Natural killer cell treated with Interleukin-12 subunit alpha and Interleukin-12 subunit beta and Interleukin-15 and Interleukin-18, amount 100 ng/mL, for 72 hours (primary cell): Measurements from ENCODE around the gene NCKIPSD. TPM values are rescaled to one million over a fixed set of nuclear protein-coding genes. Genes with fewer than 3 reads are reported as not detected.

Experiments
- ATAC-seq, 2 donors: fragments of 150-1000 bp; cut with Tn5 transposase in 1 of 2; sonication (Bioruptor Pico), chemical (Tn5 transposase) in 1 of 2; 2 replicates each; pipeline ENCODE4 v1.10.0; 2021
- DNase-seq: peaks from one replicate; pipeline ENCODE4 v3.0.0; 2022; ENCODE audit warnings: low spot score
- H3K27ac Mint-ChIP-seq, 2 donors: 1 replicate in 1 of 2; 2 replicates in 1 of 2; pipeline ENCODE4 v1.8.0; 2022; ENCODE audit warnings: mixed read lengths in 2 of 2, mild to moderate bottlenecking in 1 of 2, moderate library complexity in 1 of 2
- H3K27me3 Mint-ChIP-seq, 2 donors: 1 replicate in 1 of 2; 2 replicates in 1 of 2; pipeline ENCODE4 v1.8.0; 2022; ENCODE audit warnings: mixed read lengths in 2 of 2
- H3K36me3 Mint-ChIP-seq: one replicate; pipeline ENCODE4 v1.8.0; 2022; ENCODE audit warnings: mixed read lengths
- H3K4me1 Mint-ChIP-seq, 2 donors: 1 replicate in 1 of 2; 2 replicates in 1 of 2; pipeline ENCODE4 v1.8.0; 2022; ENCODE audit warnings: low read depth in 2 of 2, mixed read lengths in 2 of 2, mild to moderate bottlenecking in 1 of 2
- H3K4me3 Mint-ChIP-seq: one replicate; pipeline ENCODE4 v1.8.0; 2022; ENCODE audit warnings: mixed read lengths
- H3K9me3 Mint-ChIP-seq: 2 replicates; pipeline ENCODE4 v1.8.0; 2022; ENCODE audit warnings: mixed read lengths
- total RNA-seq, 2 donors: library from RNA; stranded (reverse); gene quantifications; one replicate each; pipeline ENCODE4 v1.2.3, GENCODE V29; 2022

Gene NCKIPSD
- total RNA-seq, 2 donors from 2014 or later = 22.7 to 37.0 TPM

DNA sequence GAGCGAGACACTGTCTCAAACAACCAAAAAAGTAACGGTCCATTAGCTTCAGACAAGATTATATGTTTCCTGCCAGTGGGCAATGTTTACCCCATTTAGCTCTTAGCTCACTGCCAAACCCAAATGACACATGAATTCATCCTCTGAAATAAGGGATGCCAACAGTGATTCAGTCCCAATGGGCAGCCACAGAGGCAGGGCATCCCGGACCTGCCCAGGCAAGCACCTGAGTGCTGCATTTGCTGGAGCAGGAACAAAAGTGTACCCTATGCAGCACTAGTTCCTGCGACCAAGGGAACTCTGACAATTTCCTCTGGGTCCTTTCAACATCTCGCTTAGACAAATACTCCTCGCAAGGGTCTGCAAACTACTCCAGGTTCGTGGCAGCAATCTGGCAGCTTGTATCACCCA, 23.3 kb upstream of the NCKIPSD start:
- Mint-ChIP-seq H3K9me3 (no peaks in the 10 kb centered on the region), H3K4me3 (no peak overlapping the region), H3K4me1 (peaks cover 15 to 37% of the 10 kb centered on the region in 2 donors), H3K36me3 (no peaks in the 10 kb centered on the region), H3K27ac (peak overlapping the region; percentile 31 to 75), H3K27me3 (no peaks in the 10 kb centered on the region)
- no peak for DNase-seq
- ATAC-seq = no peak

- Mint-ChIP-seq H3K4me1 (peaks cover 15 to 36% of the 10 kb centered on the region in 2 donors), H3K36me3 (no peaks in the 10 kb centered on the region), H3K9me3 (no peaks in the 10 kb centered on the region), H3K27ac (peak overlapping the region; percentile 31 to 75), H3K4me3 (no peak overlapping the region), H3K27me3 (no peaks in the 10 kb centered on the region)
- DNase-seq = no peak
- ATAC-seq = no peak
These were observed 22.8 kb upstream of the NCKIPSD start for GRCh38 chr3:48708481-48708889.

DNA sequence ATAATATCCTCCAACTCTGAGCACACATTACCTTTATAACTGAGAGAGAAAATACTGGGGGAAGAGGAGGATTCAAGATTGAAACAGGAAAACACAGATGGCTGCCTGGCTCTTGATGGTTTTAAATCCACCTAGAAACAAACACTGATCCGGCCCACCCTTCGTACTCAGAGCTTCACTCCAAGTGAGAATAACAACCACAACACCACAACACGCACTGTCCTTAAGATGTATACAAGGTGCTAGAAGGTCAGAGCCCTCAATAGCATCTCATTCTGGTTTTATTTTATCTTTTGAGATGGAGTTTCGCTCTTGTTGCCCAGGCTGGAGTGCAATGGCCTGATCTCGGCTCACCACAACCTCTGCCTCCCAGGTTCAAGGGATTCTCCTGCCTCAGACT, 21.4 kb upstream of the NCKIPSD start:
- Mint-ChIP-seq H3K36me3 (no peaks in the 10 kb centered on the region), H3K4me1 (peaks cover 18 to 38% of the 10 kb centered on the region in 2 donors), H3K27ac (peak overlapping the region in 1 of 2 donors; percentile 71), H3K4me3 (no peak overlapping the region), H3K27me3 (no peaks in the 10 kb centered on the region), H3K9me3 (no peaks in the 10 kb centered on the region)
- ATAC-seq = peak in 1 of 2 donors; percentile 46
- no peak for DNase-seq

GRCh38 chr3:48702320-48702920, 16.7 kb upstream of the NCKIPSD start:
- no peak overlapping the region for H3K4me3 Mint-ChIP-seq
- H3K27ac Mint-ChIP-seq = no peak overlapping the region
- no peaks in the 10 kb centered on the region for H3K36me3 Mint-ChIP-seq
- H3K4me1 Mint-ChIP-seq = peaks cover 18 to 22% of the 10 kb centered on the region in 2 donors
- H3K27me3 Mint-ChIP-seq = no peaks in the 10 kb centered on the region
- no peak for ATAC-seq
- DNase-seq = no peak
- no peaks in the 10 kb centered on the region for H3K9me3 Mint-ChIP-seq

DNA sequence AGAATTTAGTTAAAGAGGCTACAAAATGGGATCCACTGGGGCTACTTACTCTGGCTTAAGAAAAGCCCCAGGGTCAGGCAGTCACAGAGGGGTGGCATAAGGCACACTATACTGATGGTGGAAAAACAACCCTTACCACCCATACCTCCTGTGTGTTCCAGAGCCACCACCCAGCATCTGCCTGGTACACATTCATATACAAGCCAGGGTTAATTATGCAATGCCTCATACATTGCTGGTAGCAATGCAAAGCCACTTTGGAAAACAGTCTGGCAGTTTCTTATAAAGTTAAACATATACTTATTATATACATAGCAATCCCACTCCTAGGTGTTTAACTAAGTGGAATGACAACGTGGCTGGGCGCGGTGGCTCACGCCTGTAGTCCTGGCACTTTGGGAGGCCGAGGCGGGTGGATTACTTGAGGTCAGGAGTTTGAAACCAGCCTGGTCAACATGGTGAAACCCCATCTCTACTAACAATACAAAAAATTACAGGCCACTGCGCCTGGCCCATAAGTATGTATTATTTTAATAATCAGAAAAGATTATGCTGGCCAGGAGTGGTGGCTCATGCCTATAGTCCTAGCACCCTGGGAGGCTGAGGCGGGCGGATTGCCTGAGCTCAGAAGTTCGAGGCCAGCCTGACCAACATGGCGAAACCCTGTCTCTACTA, 15.2 kb upstream of the NCKIPSD start:
- Mint-ChIP-seq H3K9me3 (no peaks in the 10 kb centered on the region), H3K27ac (peak overlapping the region in 1 of 2 donors; percentile 25), H3K27me3 (no peaks in the 10 kb centered on the region), H3K4me3 (no peak overlapping the region), H3K36me3 (no peaks in the 10 kb centered on the region), H3K4me1 (peaks cover 12 to 14% of the 10 kb centered on the region in 2 donors)
- DNase-seq = no peak
- no peak for ATAC-seq

GRCh38 chr3:48698891-48699290, 13.2 kb upstream of the NCKIPSD start:
- H3K27me3 Mint-ChIP-seq = no peaks in the 10 kb centered on the region
- no peak overlapping the region for H3K27ac Mint-ChIP-seq
- ATAC-seq (no peak), DNase-seq (no peak)
- no peaks in the 10 kb centered on the region for H3K36me3 Mint-ChIP-seq
- peaks cover 12 to 20% of the 10 kb centered on the region in 2 donors for H3K4me1 Mint-ChIP-seq
- H3K4me3 Mint-ChIP-seq = no peak overlapping the region
- no peaks in the 10 kb centered on the region for H3K9me3 Mint-ChIP-seq

DNA sequence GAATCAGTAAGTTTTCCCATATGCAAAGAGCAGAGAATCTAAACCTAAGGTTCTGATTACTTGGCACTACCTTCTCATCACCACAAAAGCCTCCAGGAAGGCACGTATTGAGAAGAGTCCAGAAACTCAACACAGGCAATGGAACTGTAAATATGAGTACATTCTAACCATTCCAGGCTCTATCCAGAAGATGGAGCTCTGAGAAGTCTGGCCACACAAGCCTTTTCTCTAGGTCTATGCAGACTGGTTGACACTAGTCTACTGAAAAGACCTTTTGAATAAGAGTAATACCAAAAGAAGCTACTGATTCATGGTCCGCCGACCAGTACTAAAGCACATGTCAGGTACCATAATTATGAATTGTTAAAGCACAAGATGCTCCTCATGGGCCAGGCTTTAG, 12.2 kb upstream of the NCKIPSD start:
- H3K4me3 Mint-ChIP-seq = no peak overlapping the region
- no peak for DNase-seq
- ATAC-seq = no peak
- H3K4me1 Mint-ChIP-seq = peaks cover 12 to 21% of the 10 kb centered on the region in 2 donors
- H3K36me3 Mint-ChIP-seq = no peaks in the 10 kb centered on the region
- H3K9me3 Mint-ChIP-seq = no peaks in the 10 kb centered on the region
- H3K27ac Mint-ChIP-seq = no peak overlapping the region
- no peaks in the 10 kb centered on the region for H3K27me3 Mint-ChIP-seq

- ATAC-seq = no peak
- H3K27me3 Mint-ChIP-seq = no peaks in the 10 kb centered on the region
- no peak for DNase-seq
- H3K4me1 Mint-ChIP-seq = peaks cover 5 to 17% of the 10 kb centered on the region in 2 donors
- H3K36me3 Mint-ChIP-seq = no peaks in the 10 kb centered on the region
- no peak overlapping the region for H3K4me3 Mint-ChIP-seq
- H3K27ac Mint-ChIP-seq = no peak overlapping the region
- H3K9me3 Mint-ChIP-seq = no peaks in the 10 kb centered on the region
These were observed 10.9 kb upstream of the NCKIPSD start for GRCh38 chr3:48696601-48697000.

DNA sequence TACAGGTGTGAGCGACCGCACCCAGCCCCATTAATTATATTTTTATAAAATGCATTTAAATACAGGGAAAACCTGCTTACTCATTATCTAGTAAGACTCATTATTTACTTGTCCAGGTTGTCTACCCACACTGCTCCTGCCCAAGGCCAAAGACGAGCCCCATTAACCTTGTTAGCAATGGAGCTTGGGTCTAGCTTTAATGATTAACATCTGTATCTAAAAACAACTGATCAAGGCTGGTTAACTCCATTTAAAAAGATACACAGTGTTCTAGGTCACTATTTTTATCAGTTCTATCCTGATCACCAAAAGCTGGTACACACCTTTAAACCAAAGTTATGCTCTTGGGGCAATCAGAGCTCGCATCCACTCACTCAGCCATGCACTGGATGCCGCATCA, 10.4 kb upstream of the NCKIPSD start:
- no peak overlapping the region for H3K4me3 Mint-ChIP-seq
- no peaks in the 10 kb centered on the region for H3K27me3 Mint-ChIP-seq
- H3K9me3 Mint-ChIP-seq = no peaks in the 10 kb centered on the region
- ATAC-seq = no peak
- peaks cover 2% of the 10 kb centered on the region for H3K36me3 Mint-ChIP-seq
- DNase-seq = no peak
- peaks cover 5 to 17% of the 10 kb centered on the region in 2 donors for H3K4me1 Mint-ChIP-seq
- no peak overlapping the region for H3K27ac Mint-ChIP-seq

DNA sequence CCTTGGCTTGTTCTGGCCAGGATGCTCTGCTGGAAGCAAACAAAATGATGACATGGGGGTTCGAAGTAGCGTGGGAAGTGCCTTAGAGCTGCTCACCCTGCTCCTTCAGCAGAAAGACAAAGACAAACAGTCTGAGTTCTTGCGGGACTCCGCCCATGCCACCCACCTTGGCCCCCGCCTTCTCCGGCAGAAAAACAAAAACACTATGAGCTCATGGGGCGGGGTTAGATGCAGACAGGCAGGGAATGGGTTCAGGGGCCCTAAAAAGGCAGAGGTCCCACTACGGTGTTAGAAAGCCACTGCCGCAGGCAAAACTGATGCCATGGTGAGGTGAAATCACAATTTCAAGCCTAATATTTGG, 9.7 kb upstream of the NCKIPSD start:
- Mint-ChIP-seq H3K27ac (no peak overlapping the region), H3K4me3 (no peak overlapping the region), H3K27me3 (no peaks in the 10 kb centered on the region), H3K9me3 (no peaks in the 10 kb centered on the region), H3K4me1 (peaks cover 4 to 17% of the 10 kb centered on the region in 2 donors), H3K36me3 (peaks cover 6% of the 10 kb centered on the region)
- no peak for ATAC-seq
- DNase-seq = no peak

GRCh38 chr3:48694610-48695392, 9.1 kb upstream of the NCKIPSD start:
- no peak for ATAC-seq
- Mint-ChIP-seq H3K4me3 (no peak overlapping the region), H3K4me1 (peaks cover 0 to 12% of the 10 kb centered on the region in 2 donors), H3K27me3 (no peaks in the 10 kb centered on the region), H3K9me3 (no peaks in the 10 kb centered on the region), H3K27ac (no peak overlapping the region), H3K36me3 (peaks cover 6% of the 10 kb centered on the region)
- no peak for DNase-seq

DNA sequence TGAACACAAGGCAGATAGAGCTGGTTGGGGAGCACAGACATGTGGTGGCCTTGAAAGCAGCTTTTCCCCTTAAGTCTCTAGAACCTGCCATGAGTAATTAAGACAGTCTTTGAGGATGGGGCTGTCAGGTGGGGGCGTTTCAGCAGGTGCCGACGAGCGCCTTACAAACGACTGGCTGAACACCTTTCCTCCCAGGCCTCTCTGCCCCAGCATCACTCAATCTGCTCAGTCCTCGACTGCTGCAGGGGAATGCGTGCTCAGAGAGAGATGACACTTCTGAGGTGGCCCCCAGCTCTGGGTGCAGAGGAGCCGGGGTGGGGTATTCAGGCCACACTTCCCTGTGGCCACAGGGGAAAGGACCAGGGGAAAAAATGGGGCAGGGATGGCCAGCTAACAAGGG, 8.1 kb upstream of the NCKIPSD start:
- ATAC-seq (no peak), DNase-seq (no peak)
- Mint-ChIP-seq H3K36me3 (peaks cover 6% of the 10 kb centered on the region), H3K27ac (no peak overlapping the region), H3K9me3 (no peaks in the 10 kb centered on the region), H3K4me1 (peaks cover 0 to 12% of the 10 kb centered on the region in 2 donors), H3K27me3 (no peaks in the 10 kb centered on the region), H3K4me3 (no peak overlapping the region)

DNA sequence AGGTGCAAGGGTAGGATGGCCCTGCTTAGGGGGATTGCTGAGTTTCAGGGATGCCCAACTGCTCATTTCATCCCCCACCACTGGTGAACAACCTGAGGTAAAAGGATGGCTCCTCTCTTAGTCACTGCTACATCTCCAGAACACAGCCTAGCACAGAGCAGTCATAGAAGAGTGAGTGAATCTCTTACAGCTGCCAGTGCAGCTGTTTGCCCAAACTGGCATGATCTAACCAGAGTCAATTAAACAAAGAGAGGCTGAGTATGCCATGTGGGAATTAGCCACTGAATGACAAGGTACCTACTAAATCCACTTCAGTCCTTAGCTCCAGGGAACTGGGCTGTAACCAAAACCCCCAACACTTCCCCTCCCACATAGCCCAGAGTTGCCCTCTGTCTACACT, 6.8 kb upstream of the NCKIPSD start:
- Mint-ChIP-seq H3K27ac (no peak overlapping the region), H3K27me3 (no peaks in the 10 kb centered on the region), H3K4me3 (no peak overlapping the region), H3K36me3 (peaks cover 6% of the 10 kb centered on the region), H3K9me3 (no peaks in the 10 kb centered on the region), H3K4me1 (peaks cover 0 to 12% of the 10 kb centered on the region in 2 donors)
- no peak for ATAC-seq
- no peak for DNase-seq

- H3K27ac Mint-ChIP-seq = peak overlapping the region in 1 of 2 donors; percentile 4
- H3K36me3 Mint-ChIP-seq = peaks cover 6% of the 10 kb centered on the region
- ATAC-seq (no peak), DNase-seq (no peak)
- H3K9me3 Mint-ChIP-seq = no peaks in the 10 kb centered on the region
- no peaks in the 10 kb centered on the region for H3K27me3 Mint-ChIP-seq
- peaks cover 8 to 15% of the 10 kb centered on the region in 2 donors for H3K4me1 Mint-ChIP-seq
- H3K4me3 Mint-ChIP-seq = no peak overlapping the region
These were observed 5.2 kb upstream of the NCKIPSD start for GRCh38 chr3:48690846-48691458.
